Inferior parietal cortex (tissue), 1 donor: ENCODE measurements around the gene DCAF11.
A peak's percentile ranks its signal among the peaks of the same experiment; 100 is the strongest.

Source experiments
- DNase-seq: peaks from one replicate; pipeline ENCODE4 v3.0.0-alpha.2; 2016; ENCODE audit errors: extremely low spot score

The DCAF11 gene

GRCh38 chr14:24114532-24115421, at the start of gene DCAF11, which contains the start of gene NRL:
Gene DCAF11, plus strand, starts transcription at chr14:24114777. Its CDS starts 818 bp downstream, at chr14:24115595.
Gene NRL, minus strand, starts transcription at chr14:24114949. Its CDS starts 32,101 bp downstream, at chr14:24082848.
- peak; percentile 98 for DNase-seq

GRCh38 chr14:24064856-24065255, 49.7 kb upstream of the DCAF11 start:
- no peak for DNase-seq

- no peak for DNase-seq
Measured at GRCh38 chr14:24065408-24065807, 49.2 kb upstream of the DCAF11 start.

- DNase-seq: no peak
Measured at GRCh38 chr14:24066496-24067132, 48.0 kb upstream of the DCAF11 start.

GRCh38 chr14:24067133-24068082, 47.2 kb upstream of the DCAF11 start:
- no peak for DNase-seq

GRCh38 chr14:24068711-24069410, 45.7 kb upstream of the DCAF11 start:
- no peak for DNase-seq

- DNase-seq: no peak
Measured at GRCh38 chr14:24069411-24069735, 45.2 kb upstream of the DCAF11 start.

GRCh38 chr14:24070285-24071143, 44.1 kb upstream of the DCAF11 start:
- peak; percentile 42 for DNase-seq

- DNase-seq: no peak
Measured at GRCh38 chr14:24071144-24071697, 43.4 kb upstream of the DCAF11 start, which contains the start of gene CPNE6. Gene CPNE6, plus strand, starts transcription at chr14:24071562. Its CDS starts 1,375 bp downstream, at chr14:24072937.

GRCh38 chr14:24071836-24072430, 42.6 kb upstream of the DCAF11 start:
- peak; percentile 29 for DNase-seq

GRCh38 chr14:24072436-24072835, 42.1 kb upstream of the DCAF11 start:
- DNase-seq: no peak

GRCh38 chr14:24072881-24073877, 41.4 kb upstream of the DCAF11 start:
- DNase-seq: no peak

GRCh38 chr14:24074625-24075484, 39.7 kb upstream of the DCAF11 start:
- DNase-seq: no peak

GRCh38 chr14:24075485-24076301, 38.9 kb upstream of the DCAF11 start:
- DNase-seq: no peak

GRCh38 chr14:24076302-24076601, 38.3 kb upstream of the DCAF11 start:
- DNase-seq: no peak

GRCh38 chr14:24077086-24077485, 37.5 kb upstream of the DCAF11 start:
- DNase-seq: no peak

- no peak for DNase-seq
Measured at GRCh38 chr14:24078146-24078545, 36.4 kb upstream of the DCAF11 start.
